GM12892 (cell line): ENCODE data around the gene CYP27A1.

Source experiments
- DNase-seq: peaks from one replicate; pipeline ENCODE4 v3.0.0; 2011; ENCODE audit not compliant: insufficient read length
- FAIRE-seq: peaks from 2 replicates; lab custom pipeline; 2011; peaks lifted over from hg19 to GRCh38; lab: Jason Lieb, UNC
- POLR2A ChIP-seq: IDR thresholded peaks from 2 replicates; pipeline ENCODE4 v1.6.1; 2011; ENCODE audit warnings: low read depth, low read length, control low read depth
- POLR2AphosphoS5 ChIP-seq: IDR thresholded peaks from 2 replicates; pipeline ENCODE4 v1.6.1; 2011; ENCODE audit warnings: low read depth, low read length, control low read depth
- TAF1 ChIP-seq: IDR thresholded peaks from 2 replicates; pipeline ENCODE4 v1.6.1; 2011; ENCODE audit warnings: low read depth, mild to moderate bottlenecking, control low read depth, low read length, borderline replicate concordance

Gene CYP27A1

GRCh38 chr2:218804817-218805216 is 22.9 kb downstream of the CYP27A1 start:
- FAIRE-seq, result no peak
- no peak for DNase-seq
- TF ChIP-seq POLR2AphosphoS5 (no peak), TAF1 (no peak), POLR2A (no peak)

- FAIRE-seq (peak; percentile 57), DNase-seq (no peak)
- TF ChIP-seq TAF1 (no peak), POLR2A (no peak), POLR2AphosphoS5 (no peak)
These were observed 23.7 kb downstream of the CYP27A1 start for GRCh38 chr2:218805627-218806026.

- FAIRE-seq (peak; percentile 84), DNase-seq (no peak)
- TF ChIP-seq POLR2A (no peak), POLR2AphosphoS5 (no peak), TAF1 (no peak)
These were observed 24.5 kb downstream of the CYP27A1 start for GRCh38 chr2:218806346-218806978.

DNA sequence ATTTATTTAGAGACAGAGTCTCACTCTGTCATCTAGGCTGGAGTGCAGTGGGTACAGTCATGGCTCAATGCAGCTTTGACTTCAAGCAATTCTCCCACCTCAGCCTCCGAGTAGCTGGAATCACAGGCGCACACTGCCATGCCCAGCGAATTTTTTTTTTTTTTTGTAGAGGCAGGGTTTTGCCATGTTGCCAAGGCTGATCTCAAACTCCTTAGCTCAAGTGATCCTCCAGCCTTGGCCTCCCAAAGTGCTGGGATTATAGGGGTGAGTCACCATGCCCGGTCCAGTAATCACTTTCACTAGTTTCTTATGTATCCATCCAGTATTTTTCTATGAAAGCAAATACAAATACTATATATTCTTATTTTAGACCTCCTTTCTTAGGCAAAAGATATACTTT is 25.7 kb downstream of the CYP27A1 start:
- DNase-seq (no peak), FAIRE-seq (no peak)
- TF ChIP-seq POLR2A, result no peak
- no peak for TF ChIP-seq TAF1
- TF ChIP-seq POLR2AphosphoS5, result no peak

DNA sequence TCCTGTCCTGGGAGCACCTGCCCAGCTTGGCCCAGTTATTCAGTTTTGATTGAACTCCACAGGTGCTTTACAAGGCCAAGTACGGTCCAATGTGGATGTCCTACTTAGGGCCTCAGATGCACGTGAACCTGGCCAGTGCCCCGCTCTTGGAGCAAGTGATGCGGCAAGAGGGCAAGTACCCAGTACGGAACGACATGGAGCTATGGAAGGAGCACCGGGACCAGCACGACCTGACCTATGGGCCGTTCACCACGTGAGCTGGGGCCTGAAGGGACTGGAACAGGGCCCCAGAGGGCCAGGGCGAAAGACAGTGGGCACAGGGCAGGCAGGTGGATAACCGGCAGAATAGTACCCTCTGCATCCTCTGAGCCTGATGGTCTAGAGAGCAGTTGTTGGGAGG is 27.6 kb downstream of the CYP27A1 start:
- TF ChIP-seq POLR2A, result no peak
- no peak for TF ChIP-seq POLR2AphosphoS5
- no peak for TF ChIP-seq TAF1
- FAIRE-seq (no peak), DNase-seq (no peak)

DNA sequence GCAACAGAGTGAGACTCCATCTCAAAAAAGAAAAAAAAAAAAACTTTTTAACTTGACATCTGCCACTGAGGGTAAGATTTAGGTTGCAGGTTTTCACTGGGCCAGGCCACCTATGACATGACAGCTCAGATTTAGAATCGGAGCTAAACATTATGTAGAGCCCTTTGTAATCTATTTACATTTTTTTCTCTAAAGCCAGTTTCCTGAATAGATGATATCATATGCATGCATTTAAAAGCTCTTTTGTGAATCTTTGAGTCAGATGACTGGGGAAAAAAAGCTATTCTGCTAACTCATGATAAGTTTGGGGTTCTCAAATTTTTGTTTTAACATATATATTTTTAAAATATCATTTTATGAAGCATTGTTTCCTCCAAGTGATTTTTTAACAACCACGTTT is 28.3 kb downstream of the CYP27A1 start:
- TF ChIP-seq POLR2A (no peak), POLR2AphosphoS5 (no peak), TAF1 (no peak)
- no peak for FAIRE-seq
- no peak for DNase-seq

- no peak for FAIRE-seq
- no peak for TF ChIP-seq POLR2AphosphoS5
- TF ChIP-seq TAF1, result no peak
- TF ChIP-seq POLR2A, result no peak
These were observed 29.4 kb downstream of the CYP27A1 start for GRCh38 chr2:218811382-218811781.

DNA sequence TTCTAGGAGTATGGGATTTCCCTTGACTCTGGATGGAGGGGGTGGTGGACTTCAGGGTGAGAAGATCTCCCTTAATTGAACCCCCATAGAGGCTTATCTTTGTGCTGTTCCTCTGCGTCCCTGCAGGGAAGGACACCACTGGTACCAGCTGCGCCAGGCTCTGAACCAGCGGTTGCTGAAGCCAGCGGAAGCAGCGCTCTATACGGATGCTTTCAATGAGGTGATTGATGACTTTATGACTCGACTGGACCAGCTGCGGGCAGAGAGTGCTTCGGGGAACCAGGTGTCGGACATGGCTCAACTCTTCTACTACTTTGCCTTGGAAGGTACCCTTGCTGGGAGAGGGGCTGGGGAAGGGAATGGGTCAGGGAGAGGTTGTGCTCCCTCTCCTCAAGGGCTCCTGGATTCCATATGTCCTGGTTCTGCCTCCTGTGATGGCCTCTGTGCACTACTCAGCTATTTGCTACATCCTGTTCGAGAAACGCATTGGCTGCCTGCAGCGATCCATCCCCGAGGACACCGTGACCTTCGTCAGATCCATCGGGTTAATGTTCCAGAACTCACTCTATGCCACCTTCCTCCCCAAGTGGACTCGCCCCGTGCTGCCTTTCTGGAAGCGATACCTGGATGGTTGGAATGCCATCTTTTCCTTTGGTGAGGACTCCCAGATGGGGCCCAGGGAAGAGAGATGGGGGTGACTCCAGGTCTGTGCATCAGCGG is 30.3 kb downstream of the CYP27A1 start:
- no peak for TF ChIP-seq TAF1
- TF ChIP-seq POLR2A, result no peak
- TF ChIP-seq POLR2AphosphoS5, result no peak
- DNase-seq (no peak), FAIRE-seq (no peak)

More at GRCh38 chr2:218811382-218811781, 29.4 kb downstream of the CYP27A1 start:
- DNase-seq, result no peak

GRCh38 chr2:218812861-218813260 is 30.9 kb downstream of the CYP27A1 start:
- FAIRE-seq, result no peak
- DNase-seq, result no peak
- TF ChIP-seq POLR2AphosphoS5, result no peak
- no peak for TF ChIP-seq POLR2A
- TF ChIP-seq TAF1, result no peak

GRCh38 chr2:218813771-218814460 is 32.0 kb downstream of the CYP27A1 start:
- FAIRE-seq, result no peak
- TF ChIP-seq TAF1, result no peak
- no peak for TF ChIP-seq POLR2AphosphoS5
- TF ChIP-seq POLR2A, result no peak
- no peak for DNase-seq

DNA sequence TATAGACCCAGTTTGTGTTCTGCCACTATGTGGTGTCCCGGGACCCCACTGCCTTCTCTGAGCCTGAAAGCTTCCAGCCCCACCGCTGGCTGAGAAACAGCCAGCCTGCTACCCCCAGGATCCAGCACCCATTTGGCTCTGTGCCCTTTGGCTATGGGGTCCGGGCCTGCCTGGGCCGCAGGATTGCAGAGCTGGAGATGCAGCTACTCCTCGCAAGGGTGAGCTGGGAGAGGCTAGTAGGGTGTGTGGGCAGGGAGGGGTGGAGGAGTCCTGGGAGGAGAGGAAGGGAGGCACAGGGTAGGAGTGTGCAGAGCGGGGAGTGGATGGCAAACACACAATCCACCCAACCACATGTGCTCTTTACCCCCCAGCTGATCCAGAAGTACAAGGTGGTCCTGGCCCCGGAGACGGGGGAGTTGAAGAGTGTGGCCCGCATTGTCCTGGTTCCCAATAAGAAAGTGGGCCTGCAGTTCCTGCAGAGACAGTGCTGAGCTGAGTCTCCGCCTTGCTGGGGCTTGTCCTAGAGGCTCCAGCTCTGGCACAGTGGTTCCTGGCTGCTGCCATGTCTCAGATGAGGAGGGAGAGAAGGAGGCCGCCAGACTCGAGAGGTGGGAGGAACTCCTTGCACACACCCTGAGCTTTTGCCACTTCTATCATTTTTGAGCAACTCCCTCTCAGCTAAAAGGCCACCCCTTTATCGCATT is 32.7 kb downstream of the CYP27A1 start:
- FAIRE-seq (no peak), DNase-seq (no peak)

DNA sequence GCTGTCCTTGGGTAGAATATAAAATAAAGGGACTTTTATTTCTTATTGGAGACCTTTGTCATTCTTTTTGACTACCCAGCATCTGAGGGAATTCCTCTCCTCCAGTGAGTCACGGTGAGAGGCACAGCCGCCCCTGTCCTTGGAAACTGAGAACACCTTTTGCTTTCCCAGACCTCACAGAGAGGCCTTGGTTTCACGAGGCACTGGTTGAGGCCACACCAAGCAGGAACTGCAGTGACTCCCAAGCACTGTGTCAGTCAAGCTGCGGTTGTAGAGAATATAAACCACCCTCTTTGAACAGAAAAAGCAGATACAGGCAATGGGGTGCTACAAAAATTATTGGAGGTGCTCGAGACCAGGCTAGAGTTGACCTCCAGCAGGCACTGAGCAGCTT is 33.3 kb downstream of the CYP27A1 start:
- TF ChIP-seq POLR2AphosphoS5, result no peak
- no peak for TF ChIP-seq POLR2A
- TF ChIP-seq TAF1, result no peak
- DNase-seq (no peak), FAIRE-seq (no peak)

More for the DNA sequence above, 32.7 kb downstream of the CYP27A1 start:
- no peak for TF ChIP-seq TAF1
- no peak for TF ChIP-seq POLR2A
- no peak for TF ChIP-seq POLR2AphosphoS5
